HL-60 (cell line): Measurements from ENCODE around the gene UBAP2L.
"Not testable (repeated sequence)": the region's sequence is repeated elsewhere in the genome, so short reads cannot be mapped to it uniquely, and the experiment has no call there.

Source experiments
- DNase-seq, 2 experiments: peaks; one replicate each; pipeline ENCODE4 v3.0.0-alpha.2; 2010 to 2020; ENCODE audit warnings: low read depth in 1 of 2, low spot score in 1 of 2
- H3K27ac ChIP-seq: fragments of 250-450 bp; sonication (Bioruptor Pico); replicated peaks from 2 replicates; pipeline ENCODE4 v1.5.1; 2020; ENCODE audit warnings: mild to moderate bottlenecking, moderate library complexity
- H3K27me3 ChIP-seq: fragments of 250-450 bp; sonication (Bioruptor Pico); 2 replicates; pipeline ENCODE4 v1.5.1; 2021; ENCODE audit warnings: mild to moderate bottlenecking, moderate library complexity; ENCODE audit not compliant: insufficient read depth, poor library complexity, severe bottlenecking
- H3K4me3 ChIP-seq: replicated peaks from 2 replicates; pipeline ENCODE4 v1.5.1; 2011; ENCODE audit warnings: mild to moderate bottlenecking, control low read depth, low read length; ENCODE audit not compliant: insufficient read depth
- GABPA ChIP-seq: IDR thresholded peaks from 2 replicates; pipeline ENCODE4 v1.6.1; 2012; ENCODE audit warnings: low read depth
- POLR2AphosphoS5 ChIP-seq: IDR thresholded peaks from 2 replicates; pipeline ENCODE4 v1.6.1; 2012; ENCODE audit warnings: low read depth
- SPI1 ChIP-seq: IDR thresholded peaks from 2 replicates; pipeline ENCODE4 v1.6.1; 2012; ENCODE audit warnings: low read depth, mild to moderate bottlenecking, borderline replicate concordance
- TF ChIP-seq, protein P1 (sequence below): IDR thresholded peaks from 2 replicates; pipeline ENCODE4 v1.6.1; 2012; ENCODE audit warnings: low read depth; ENCODE audit not compliant: insufficient replicate concordance
- TF ChIP-seq, protein P2 (sequence below): IDR thresholded peaks from one replicate; pipeline ENCODE4 v1.5.1; 2011; ENCODE audit warnings: low read length, control low read depth, inconsistent platforms; ENCODE audit not compliant: insufficient read depth

UBAP2L gene

DNA sequence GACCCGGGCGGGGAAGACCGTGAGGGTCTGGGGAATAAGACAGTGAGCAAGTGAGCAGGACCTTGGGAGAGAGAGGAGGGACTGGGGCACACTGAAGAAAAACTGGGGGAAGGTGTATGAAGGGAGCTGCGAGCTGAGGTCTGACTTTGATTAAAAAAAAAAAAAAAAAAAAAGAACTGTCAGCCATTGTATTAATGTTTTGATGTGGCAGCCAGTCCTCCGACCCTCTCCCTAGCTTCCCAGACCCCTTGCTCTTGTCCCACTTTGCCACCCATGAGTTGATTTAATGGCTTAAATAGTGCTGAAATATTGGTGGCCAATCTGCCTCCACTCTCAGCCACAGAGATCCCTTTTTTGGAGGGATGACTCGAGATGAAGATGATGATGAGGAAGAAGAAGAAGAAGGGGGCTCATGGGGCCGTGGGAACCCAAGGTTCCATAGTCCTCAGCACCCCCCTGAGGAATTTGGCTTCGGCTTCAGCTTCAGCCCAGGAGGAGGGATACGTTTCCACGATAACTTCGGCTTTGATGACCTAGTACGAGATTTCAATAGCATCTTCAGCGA, 52.3 kb downstream of the UBAP2L start:
- TF ChIP-seq SPI1 (no peak), GABPA (no peak), POLR2AphosphoS5 (no peak)
- TF ChIP-seq, protein P1, sequence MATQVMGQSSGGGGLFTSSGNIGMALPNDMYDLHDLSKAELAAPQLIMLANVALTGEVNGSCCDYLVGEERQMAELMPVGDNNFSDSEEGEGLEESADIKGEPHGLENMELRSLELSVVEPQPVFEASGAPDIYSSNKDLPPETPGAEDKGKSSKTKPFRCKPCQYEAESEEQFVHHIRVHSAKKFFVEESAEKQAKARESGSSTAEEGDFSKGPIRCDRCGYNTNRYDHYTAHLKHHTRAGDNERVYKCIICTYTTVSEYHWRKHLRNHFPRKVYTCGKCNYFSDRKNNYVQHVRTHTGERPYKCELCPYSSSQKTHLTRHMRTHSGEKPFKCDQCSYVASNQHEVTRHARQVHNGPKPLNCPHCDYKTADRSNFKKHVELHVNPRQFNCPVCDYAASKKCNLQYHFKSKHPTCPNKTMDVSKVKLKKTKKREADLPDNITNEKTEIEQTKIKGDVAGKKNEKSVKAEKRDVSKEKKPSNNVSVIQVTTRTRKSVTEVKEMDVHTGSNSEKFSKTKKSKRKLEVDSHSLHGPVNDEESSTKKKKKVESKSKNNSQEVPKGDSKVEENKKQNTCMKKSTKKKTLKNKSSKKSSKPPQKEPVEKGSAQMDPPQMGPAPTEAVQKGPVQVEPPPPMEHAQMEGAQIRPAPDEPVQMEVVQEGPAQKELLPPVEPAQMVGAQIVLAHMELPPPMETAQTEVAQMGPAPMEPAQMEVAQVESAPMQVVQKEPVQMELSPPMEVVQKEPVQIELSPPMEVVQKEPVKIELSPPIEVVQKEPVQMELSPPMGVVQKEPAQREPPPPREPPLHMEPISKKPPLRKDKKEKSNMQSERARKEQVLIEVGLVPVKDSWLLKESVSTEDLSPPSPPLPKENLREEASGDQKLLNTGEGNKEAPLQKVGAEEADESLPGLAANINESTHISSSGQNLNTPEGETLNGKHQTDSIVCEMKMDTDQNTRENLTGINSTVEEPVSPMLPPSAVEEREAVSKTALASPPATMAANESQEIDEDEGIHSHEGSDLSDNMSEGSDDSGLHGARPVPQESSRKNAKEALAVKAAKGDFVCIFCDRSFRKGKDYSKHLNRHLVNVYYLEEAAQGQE, result no peak
- TF ChIP-seq, protein P2, sequence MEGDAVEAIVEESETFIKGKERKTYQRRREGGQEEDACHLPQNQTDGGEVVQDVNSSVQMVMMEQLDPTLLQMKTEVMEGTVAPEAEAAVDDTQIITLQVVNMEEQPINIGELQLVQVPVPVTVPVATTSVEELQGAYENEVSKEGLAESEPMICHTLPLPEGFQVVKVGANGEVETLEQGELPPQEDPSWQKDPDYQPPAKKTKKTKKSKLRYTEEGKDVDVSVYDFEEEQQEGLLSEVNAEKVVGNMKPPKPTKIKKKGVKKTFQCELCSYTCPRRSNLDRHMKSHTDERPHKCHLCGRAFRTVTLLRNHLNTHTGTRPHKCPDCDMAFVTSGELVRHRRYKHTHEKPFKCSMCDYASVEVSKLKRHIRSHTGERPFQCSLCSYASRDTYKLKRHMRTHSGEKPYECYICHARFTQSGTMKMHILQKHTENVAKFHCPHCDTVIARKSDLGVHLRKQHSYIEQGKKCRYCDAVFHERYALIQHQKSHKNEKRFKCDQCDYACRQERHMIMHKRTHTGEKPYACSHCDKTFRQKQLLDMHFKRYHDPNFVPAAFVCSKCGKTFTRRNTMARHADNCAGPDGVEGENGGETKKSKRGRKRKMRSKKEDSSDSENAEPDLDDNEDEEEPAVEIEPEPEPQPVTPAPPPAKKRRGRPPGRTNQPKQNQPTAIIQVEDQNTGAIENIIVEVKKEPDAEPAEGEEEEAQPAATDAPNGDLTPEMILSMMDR, result no peak

GRCh38 chr1:154276797-154277196, 56.0 kb downstream of the UBAP2L start:
- no peak for DNase-seq
- no peak for TF ChIP-seq GABPA
- TF ChIP-seq POLR2AphosphoS5, result no peak
- TF ChIP-seq, protein P1, result no peak
- TF ChIP-seq, protein P2, result no peak
- no peak overlapping the region for H3K27ac ChIP-seq

More for the DNA sequence above, 52.3 kb downstream of the UBAP2L start:
- no peak for DNase-seq
- Histone ChIP-seq H3K27me3 (no peaks in the 10 kb centered on the region), H3K27ac (peak overlapping the region; percentile 76), H3K4me3 (peak overlapping the region; percentile 86)

GRCh38 chr1:154287591-154287990, 66.8 kb downstream of the UBAP2L start:
- DNase-seq, H3K27me3 ChIP-seq, H3K27ac ChIP-seq, H3K4me3 ChIP-seq: not testable (repeated sequence)

More at GRCh38 chr1:154276797-154277196, 56.0 kb downstream of the UBAP2L start:
- Histone ChIP-seq H3K27me3 (no peaks in the 10 kb centered on the region), H3K4me3 (no peak overlapping the region)

GRCh38 chr1:154288661-154289060, 67.9 kb downstream of the UBAP2L start:
- H3K27ac ChIP-seq, result no peak overlapping the region
- H3K4me3 ChIP-seq, result no peak overlapping the region
- H3K27me3 ChIP-seq, result no peaks in the 10 kb centered on the region
- no peak for DNase-seq
- TF ChIP-seq, protein P1, result no peak
